Measurements from ENCODE around the gene SNRNP200. TPM values are rescaled to one million over a fixed set of nuclear protein-coding genes. Genes with fewer than 3 reads are reported as not detected.
A peak's percentile ranks its signal among the peaks of the same experiment; 100 is the strongest.
"Not testable (repeated sequence)": the region's sequence is repeated elsewhere in the genome, so short reads cannot be mapped to it uniquely, and the experiment has no call there.

The SNRNP200 gene
- total RNA-seq, 2 donors from 2014 or later: 187 to 193 TPM

DNA sequence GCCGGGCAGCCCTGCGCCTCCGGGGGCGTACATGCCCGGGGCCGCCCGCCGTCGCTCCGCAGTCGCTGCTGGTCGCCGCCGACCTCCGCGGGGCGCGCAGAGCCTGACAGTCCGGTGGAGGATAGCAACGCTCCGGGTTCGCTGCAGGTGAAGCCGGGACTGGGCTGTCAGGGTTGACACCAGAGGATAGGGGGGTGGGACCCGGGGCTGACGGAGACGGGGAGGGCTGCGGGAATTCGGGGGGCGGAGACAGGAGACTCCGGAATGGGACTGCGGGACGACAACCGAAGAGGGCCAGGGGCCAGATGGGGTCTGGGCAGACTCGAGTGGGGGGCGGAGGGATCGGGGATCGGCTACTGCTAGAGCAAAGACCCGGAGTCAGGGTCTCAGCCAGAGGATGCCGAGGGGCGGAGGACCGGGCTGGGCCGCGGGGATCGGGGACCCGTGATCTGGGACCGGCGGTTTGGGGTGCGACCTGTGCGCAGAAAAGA, 40.0 kb downstream of the SNRNP200 start:
- peak in 1 of 2 donors; percentile 65 for DNase-seq (ENCODE audit: low spot score in 2 of 2)
- peak overlapping the region; percentile 50 to 97 for H3K27ac Mint-ChIP-seq
- H3K9me3 Mint-ChIP-seq: no peaks in the 10 kb centered on the region
- peak; percentile 0 to 20 for ATAC-seq
- peaks cover 24 to 33% of the 10 kb centered on the region in 2 donors for H3K36me3 Mint-ChIP-seq

GRCh38 chr2:96264656-96265348, 40.5 kb downstream of the SNRNP200 start:
- Mint-ChIP-seq H3K36me3 (peaks cover 24 to 33% of the 10 kb centered on the region in 2 donors), H3K9me3 (no peaks in the 10 kb centered on the region), H3K27ac (peak overlapping the region; percentile 72 to 97)
- ATAC-seq (no peak), DNase-seq (ENCODE audit: low spot score in 2 of 2) (peak in 1 of 2 donors; percentile 47)

- ATAC-seq (no peak), DNase-seq (ENCODE audit: low spot score in 2 of 2) (no peak)
- Mint-ChIP-seq H3K36me3 (peaks cover 24 to 33% of the 10 kb centered on the region in 2 donors), H3K9me3 (no peaks in the 10 kb centered on the region), H3K27ac (no peak overlapping the region)
Measured at GRCh38 chr2:96264086-96264485, 41.3 kb downstream of the SNRNP200 start.

- Mint-ChIP-seq H3K9me3 (no peaks in the 10 kb centered on the region), H3K27ac (no peak overlapping the region)
Measured at GRCh38 chr2:96262306-96262705, 43.0 kb downstream of the SNRNP200 start.

DNA sequence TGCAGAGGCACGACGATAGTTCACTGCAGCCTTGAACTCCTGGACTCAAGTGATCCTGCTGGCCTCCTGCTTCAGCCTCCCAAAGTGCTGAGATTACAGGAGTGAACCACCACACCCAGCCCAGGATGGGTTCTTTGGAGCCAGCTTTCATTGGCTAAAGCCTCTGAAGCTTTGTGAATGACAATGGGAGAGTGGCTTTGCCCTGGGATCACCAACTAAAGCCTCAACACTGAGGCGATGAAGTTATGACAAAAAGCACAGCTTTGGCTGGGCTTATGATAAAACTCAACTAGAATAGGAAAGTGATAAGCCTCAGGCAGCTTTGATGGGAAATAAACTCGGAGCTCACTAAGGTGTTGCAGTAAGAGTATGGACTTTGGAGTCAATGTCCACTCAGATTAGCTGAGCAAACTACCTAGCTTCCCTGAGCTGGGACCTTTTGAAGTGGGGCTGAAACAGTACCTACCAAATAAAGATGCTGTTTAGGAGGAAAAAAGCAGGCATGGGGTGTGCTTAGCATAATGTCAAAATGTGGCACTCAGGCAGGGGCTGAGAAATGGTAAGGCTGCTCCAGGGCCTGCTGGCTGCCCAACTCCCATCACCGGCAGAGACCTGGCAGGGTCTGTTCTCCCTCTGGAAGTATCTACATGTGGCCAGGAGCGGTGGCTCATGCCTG, 43.9 kb downstream of the SNRNP200 start:
- H3K9me3 Mint-ChIP-seq: no peaks in the 10 kb centered on the region
- peak overlapping the region; percentile 29 to 61 for H3K27ac Mint-ChIP-seq

More at GRCh38 chr2:96262306-96262705, 43.0 kb downstream of the SNRNP200 start:
- peaks cover 8 to 20% of the 10 kb centered on the region in 2 donors for H3K36me3 Mint-ChIP-seq
- no peak for DNase-seq (ENCODE audit: low spot score in 2 of 2)
- no peak for ATAC-seq

DNA sequence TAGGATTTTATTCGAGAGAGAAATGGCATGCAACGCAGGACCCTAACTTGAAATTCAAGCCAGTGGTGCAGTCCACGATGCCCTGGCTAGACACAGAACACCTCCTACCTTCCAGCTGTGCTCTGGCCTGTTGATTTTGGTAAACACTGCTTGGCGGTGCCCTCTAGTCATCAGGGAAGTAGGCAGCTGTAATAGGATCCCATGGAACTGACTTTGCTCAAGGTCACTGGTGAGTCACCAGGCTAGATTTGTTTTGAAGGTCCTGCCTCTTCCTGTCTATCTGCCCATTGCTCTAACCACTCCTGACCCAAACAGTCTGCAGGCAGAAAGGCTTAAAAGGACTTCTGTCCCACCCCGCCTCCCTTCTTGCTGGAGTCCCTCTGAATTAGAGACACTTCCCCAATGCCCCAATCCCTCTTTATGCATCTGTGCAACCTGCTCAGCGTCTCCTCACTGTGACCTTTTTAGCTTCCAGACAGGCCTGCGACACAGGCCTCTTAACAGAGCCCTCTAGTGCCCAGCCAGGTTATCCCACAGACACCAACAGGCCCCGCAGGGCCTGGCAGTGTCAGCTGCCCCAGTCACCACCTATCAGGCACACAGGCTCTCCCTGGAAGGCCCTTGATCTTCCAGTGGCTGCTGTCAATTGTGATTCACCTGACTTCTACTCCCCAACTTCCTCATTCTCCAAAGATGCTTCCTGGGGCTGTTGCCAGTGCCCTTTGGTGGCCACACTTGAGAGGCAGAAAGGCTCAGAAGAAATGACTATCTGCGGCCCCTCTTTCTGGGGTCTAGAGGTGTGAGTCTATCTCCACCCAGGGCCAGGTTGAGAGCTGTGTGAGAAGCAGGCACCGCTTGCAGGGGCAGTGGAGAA, 44.7 kb downstream of the SNRNP200 start:
- ATAC-seq (peak; percentile 67 to 69), DNase-seq (ENCODE audit: low spot score in 2 of 2) (peak in 1 of 2 donors; percentile 22)
- Mint-ChIP-seq H3K36me3 (peaks cover 0 to 11% of the 10 kb centered on the region in 2 donors), H3K9me3 (no peaks in the 10 kb centered on the region), H3K27ac (peak overlapping the region; percentile 29 to 61)

More for the DNA sequence above, 43.9 kb downstream of the SNRNP200 start:
- DNase-seq (ENCODE audit: low spot score in 2 of 2): no peak
- ATAC-seq: no peak
- H3K36me3 Mint-ChIP-seq: peaks cover 4 to 15% of the 10 kb centered on the region in 2 donors

- H3K36me3 Mint-ChIP-seq: peaks cover 0 to 10% of the 10 kb centered on the region in 2 donors
- no peak for ATAC-seq
- no peaks in the 10 kb centered on the region for H3K9me3 Mint-ChIP-seq
- DNase-seq (ENCODE audit: low spot score in 2 of 2): no peak
- H3K27ac Mint-ChIP-seq: peak overlapping the region; percentile 29 to 89
Measured at GRCh38 chr2:96259497-96259921, 45.8 kb downstream of the SNRNP200 start.

- ATAC-seq (no peak), DNase-seq (ENCODE audit: low spot score in 2 of 2) (no peak)
- Mint-ChIP-seq H3K36me3 (peaks cover 0 to 4% of the 10 kb centered on the region in 2 donors), H3K27ac (peak overlapping the region; percentile 29 to 55), H3K9me3 (no peaks in the 10 kb centered on the region)
Measured at GRCh38 chr2:96258166-96259022, 47.0 kb downstream of the SNRNP200 start.

DNA sequence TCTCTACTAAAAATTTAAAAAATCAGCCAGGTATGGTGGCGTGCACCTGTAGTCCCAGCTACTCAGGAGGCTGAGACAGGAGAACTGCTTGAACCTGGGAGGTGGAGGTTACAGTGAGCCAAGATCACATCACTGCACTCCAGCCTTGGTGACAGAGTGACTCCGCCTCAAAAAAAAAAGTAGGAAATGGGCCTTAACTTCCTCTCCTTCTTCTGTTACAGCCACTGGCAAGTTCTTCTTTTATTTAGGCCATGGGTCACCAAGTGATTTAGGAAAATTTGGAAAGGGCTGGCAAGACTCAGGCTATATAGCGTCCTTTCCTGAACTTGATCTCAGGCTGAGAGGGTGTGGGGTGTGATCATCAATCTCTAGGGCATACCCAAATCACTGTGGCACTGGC, 47.6 kb downstream of the SNRNP200 start:
- H3K9me3 Mint-ChIP-seq; H3K36me3 Mint-ChIP-seq; DNase-seq (ENCODE audit: low spot score in 2 of 2); ATAC-seq: not testable (repeated sequence)
- peak overlapping the region; percentile 39 to 55 for H3K27ac Mint-ChIP-seq

- no peak for ATAC-seq
- Mint-ChIP-seq H3K27ac (peak overlapping the region; percentile 39 to 75), H3K36me3 (peaks cover 0 to 11% of the 10 kb centered on the region in 2 donors), H3K9me3 (no peaks in the 10 kb centered on the region)
- no peak for DNase-seq (ENCODE audit: low spot score in 2 of 2)
Measured at GRCh38 chr2:96256611-96257113, 48.7 kb downstream of the SNRNP200 start.

- ATAC-seq: no peak
- Mint-ChIP-seq H3K36me3 (peaks cover 0 to 11% of the 10 kb centered on the region in 2 donors), H3K27ac (no peak overlapping the region), H3K9me3 (no peaks in the 10 kb centered on the region)
- no peak for DNase-seq (ENCODE audit: low spot score in 2 of 2)
Measured at GRCh38 chr2:96254571-96254970, 50.8 kb downstream of the SNRNP200 start.

- no peaks in the 10 kb centered on the region for H3K9me3 Mint-ChIP-seq
- H3K27ac Mint-ChIP-seq: no peak overlapping the region
- peaks cover 0 to 11% of the 10 kb centered on the region in 2 donors for H3K36me3 Mint-ChIP-seq
- ATAC-seq (no peak), DNase-seq (ENCODE audit: low spot score in 2 of 2) (no peak)
Measured at GRCh38 chr2:96253006-96253405, 52.3 kb downstream of the SNRNP200 start.

DNA sequence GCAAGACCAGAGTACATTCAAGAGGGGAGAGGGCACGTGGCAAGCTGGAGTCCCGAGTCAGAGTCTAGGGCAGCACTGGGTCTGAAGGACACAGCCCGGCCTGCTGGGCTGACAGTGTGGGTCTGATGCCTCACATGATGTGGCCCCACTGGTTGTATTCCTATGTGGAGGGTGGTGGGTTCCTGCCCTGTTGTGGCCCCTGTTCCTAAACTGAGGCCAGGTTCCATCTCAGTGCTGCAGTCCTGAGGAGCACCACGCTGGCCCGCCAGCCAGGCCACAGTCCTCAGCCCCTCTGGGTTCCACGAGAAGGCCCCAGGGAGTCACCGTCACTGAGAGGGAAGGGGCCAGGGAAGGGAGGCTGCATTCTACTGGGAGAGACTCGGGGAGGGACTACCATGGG, 52.8 kb downstream of the SNRNP200 start:
- H3K9me3 Mint-ChIP-seq: no peaks in the 10 kb centered on the region
- peak overlapping the region; percentile 44 to 93 for H3K27ac Mint-ChIP-seq
- ATAC-seq (no peak), DNase-seq (ENCODE audit: low spot score in 2 of 2) (no peak)
- peaks cover 0 to 11% of the 10 kb centered on the region in 2 donors for H3K36me3 Mint-ChIP-seq

DNA sequence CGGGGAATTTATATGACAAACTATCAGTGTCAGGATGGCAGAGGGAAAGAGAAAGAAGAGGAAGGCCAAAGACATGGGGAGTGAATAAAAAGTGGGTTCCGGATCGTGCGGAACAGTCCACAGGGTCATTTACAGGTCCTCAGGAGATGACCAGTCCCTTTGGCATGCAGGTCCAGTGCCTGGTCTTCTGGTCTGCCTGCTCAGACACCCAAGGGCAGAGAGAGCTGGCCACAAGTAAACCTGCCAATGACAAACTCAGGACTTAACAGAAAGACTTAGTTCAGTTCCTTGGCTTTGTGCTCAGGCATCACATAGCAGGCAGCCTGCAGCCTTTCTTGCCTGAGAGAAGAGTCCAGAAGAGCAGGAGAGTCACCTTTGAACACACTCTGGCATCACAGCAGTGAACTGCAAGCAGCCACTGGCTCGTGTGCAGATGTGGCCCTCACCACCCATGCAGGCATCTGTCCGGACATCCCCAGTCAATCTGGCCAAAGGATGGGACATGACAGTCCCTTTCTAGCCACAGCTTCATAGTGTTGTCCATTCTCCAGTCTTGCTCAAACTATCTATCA, 53.5 kb downstream of the SNRNP200 start:
- Mint-ChIP-seq H3K9me3 (no peaks in the 10 kb centered on the region), H3K27ac (peak overlapping the region; percentile 44 to 93), H3K36me3 (peaks cover 3 to 11% of the 10 kb centered on the region in 2 donors)
- ATAC-seq (no peak), DNase-seq (ENCODE audit: low spot score in 2 of 2) (no peak)

GRCh38 chr2:96250188-96250587, 55.2 kb downstream of the SNRNP200 start:
- Mint-ChIP-seq H3K27ac (peak overlapping the region; percentile 42 to 90), H3K36me3 (peaks cover 9 to 17% of the 10 kb centered on the region in 2 donors), H3K9me3 (peaks cover 0 to 7% of the 10 kb centered on the region in 2 donors)
- no peak for ATAC-seq
- no peak for DNase-seq (ENCODE audit: low spot score in 2 of 2)

Measured in activated naive CD4-positive, alpha-beta T cell treated with anti-CD3 and anti-CD28 coated beads, Interleukin-2, amount 50 U/mL, for 72 hours (primary cell).